GM12878 (cell line): Measurements from ENCODE around the gene NOS1AP. TPM values are rescaled to one million over a fixed set of nuclear protein-coding genes. Genes with fewer than 3 reads are reported as not detected.

Source experiments
- ATAC-seq: fragments of 200-7000 bp; cut with Tn5 transposase; 3 replicates; pipeline ENCODE4 v1.9.1; 2020; ENCODE audit warnings: mild to moderate bottlenecking, moderate library complexity
- BruUV-seq: library from RNA; stranded (reverse); fragments of 400-500 nt; replicated peaks from 2 replicates; lab custom pipeline; 2021; lab: Mats Ljungman, UMichigan
- CTCF ChIA-PET: fragments of 300-600 bp; sonication (Branson Sonifier 250); formaldehyde crosslinking; extraction: SDS; loops from one replicate; lab custom pipeline; 2021; ENCODE audit warnings: inconsistent platforms; lab: Yijun Ruan, JAX
- POLR2A ChIA-PET: fragments of 350-600 bp; formaldehyde crosslinking; extraction: SDS; loops from one replicate; lab custom pipeline; 2021; ENCODE audit warnings: inconsistent platforms; lab: Charles Lee
- RAD21 ChIA-PET: fragments of 300-600 bp; sonication (Branson Sonifier 250); formaldehyde crosslinking; loops from one replicate; lab custom pipeline; 2023; ENCODE audit warnings: antibody characterized with exemption; ENCODE audit not compliant: unreplicated experiment; lab: Charles Lee
- SMC1A ChIA-PET: fragments of 300-600 bp; sonication (Branson Sonifier 250); formaldehyde crosslinking; loops from one replicate; lab custom pipeline; 2023; ENCODE audit not compliant: unreplicated experiment, uncharacterized antibody; lab: Charles Lee
- DNase-seq: peaks from one replicate; pipeline ENCODE4 v3.0.0-alpha.2; 2011; ENCODE audit warnings: low read depth, low spot score
- FAIRE-seq: peaks from 3 replicates; lab custom pipeline; 2011; peaks lifted over from hg19 to GRCh38; lab: Jason Lieb, UNC
- H2AFZ ChIP-seq: 2 replicates; pipeline ENCODE4 v1.6.0; 2011; ENCODE audit warnings: low read depth, low read length, control low read depth; ENCODE audit not compliant: control insufficient read depth
- H3K27ac ChIP-seq: 2 replicates; pipeline ENCODE4 v1.5.1; 2011; ENCODE audit warnings: control low read depth; ENCODE audit not compliant: control insufficient read depth, insufficient read depth
- H3K27me3 ChIP-seq, 2 experiments: replicated peaks in 1 of 2; 2 replicates each; pipeline versions ENCODE4 v1.6.0 to v1.6.1; 2011; ENCODE audit warnings: low read length in 1 of 2; ENCODE audit not compliant: control insufficient read depth in 2 of 2, insufficient read depth in 2 of 2
- H3K36me3 ChIP-seq, 2 experiments: 2 replicates each; pipeline ENCODE4 v1.5.1; 2011; ENCODE audit warnings: low read length in 1 of 2; ENCODE audit not compliant: control insufficient read depth in 2 of 2, insufficient read depth in 2 of 2
- H3K4me1 ChIP-seq: 2 replicates; pipeline ENCODE4 v1.6.1; 2011; ENCODE audit warnings: mild to moderate bottlenecking, low read length, moderate library complexity, mixed read lengths; ENCODE audit not compliant: control insufficient read depth, insufficient read depth
- H3K4me2 ChIP-seq: 2 replicates; pipeline ENCODE4 v1.6.0; 2011; ENCODE audit warnings: control low read depth; ENCODE audit not compliant: control insufficient read depth, insufficient read depth
- H3K4me3 ChIP-seq: fragments of 200-600 bp; sonication (generic); 2 replicates; pipeline ENCODE4 v1.5.1; 2016
- H3K79me2 ChIP-seq: 2 replicates; pipeline ENCODE4 v1.6.0; 2011; ENCODE audit warnings: low read length; ENCODE audit not compliant: control insufficient read depth, insufficient read depth
- H3K9ac ChIP-seq: 2 replicates; pipeline ENCODE4 v1.8.0; 2011; ENCODE audit warnings: low read length, control low read depth, mixed read lengths; ENCODE audit not compliant: control insufficient read depth, insufficient read depth
- H3K9me3 ChIP-seq: replicated peaks from 3 replicates; pipeline ENCODE4 v1.5.1; 2011; ENCODE audit warnings: mild to moderate bottlenecking, low read length; ENCODE audit not compliant: control insufficient read depth, insufficient read depth
- H4K20me1 ChIP-seq: 2 replicates; pipeline ENCODE4 v1.6.0; 2011; ENCODE audit not compliant: control insufficient read depth, insufficient read depth
- BRCA1 ChIP-seq: IDR thresholded peaks from 2 replicates; pipeline ENCODE4 v1.6.1; 2011; ENCODE audit warnings: low read depth, low read length, improper control_type of control experiment
- RELA ChIP-seq: fragments of 450-650 bp; IDR thresholded peaks from 2 replicates; pipeline ENCODE4 v1.8.0; 2014; ENCODE audit warnings: borderline replicate concordance; ENCODE audit not compliant: partially characterized antibody
- STAT1 ChIP-seq: fragments of 450-650 bp; conservative IDR thresholded peaks from 2 replicates; pipeline ENCODE4 v1.6.1; 2014; ENCODE audit warnings: antibody characterized with exemption, mild to moderate bottlenecking
- SUPT20H ChIP-seq: IDR thresholded peaks from 2 replicates; pipeline ENCODE4 v1.6.1; 2011; ENCODE audit warnings: low read depth, mild to moderate bottlenecking, low read length, moderate library complexity, borderline replicate concordance; ENCODE audit not compliant: control insufficient read depth
- WGBS: methylation state at CpG from one replicate; pipeline ENCODE4 v1.1.6; 2016; ENCODE audit warnings: low lambda C conversion rate; ENCODE audit not compliant: insufficient replicate concordance, insufficient coverage; ENCODE audit errors: missing lambda C conversion rate; 5-methylcytosine and 5-hydroxymethylcytosine counted together
- in situ Hi-C: fragments of 300-500 bp; cut with MboI; formaldehyde crosslinking; loops from 9 replicates; pipeline ENCODE4 v1.14.3; 2018; ENCODE audit warnings: mixed read lengths
- intact Hi-C: fragments of 100-400 bp; cut with micrococcal nuclease; formaldehyde crosslinking; loops from one replicate; pipeline ENCODE4 v1.14.2; 2022; ENCODE audit not compliant: unreplicated experiment
- polyA plus RNA-seq, 11 experiments: library from polyadenylated mRNA; depleted of rRNA in 4 of 11; unstranded in 6 of 11; stranded (reverse) in 5 of 11; fragments of >200 nt; fragmentation: Nextera tagmentation in 4 of 11; fragmentation: Illumina TruSeq in 1 of 11; extraction: Ambion mirVana in 4 of 11; extraction: Trizol in 1 of 11; gene quantifications; 1 replicate in 1 of 11; 2 replicates in 10 of 11; pipeline versions ENCODE4 v1.2.1 to v1.2.3, GENCODE V29; 2011 to 2016; ENCODE audit warnings: inconsistent platforms in 2 of 11, missing spikeins in 2 of 11, low read depth in 1 of 11
- total RNA-seq, 4 experiments: library from RNA; depleted of rRNA in 3 of 4; stranded (reverse); fragments of >200 nt in 3 of 4; fragmentation: Illumina TruSeq in 1 of 4; extraction: Trizol in 1 of 4; gene quantifications; 2 replicates each; pipeline versions ENCODE4 v1.2.1 to v1.2.3, GENCODE V29; 2013 to 2021
- TF ChIP-seq, protein P1 (sequence below): IDR thresholded peaks from 2 replicates; pipeline ENCODE4 v1.6.1; 2011; ENCODE audit warnings: borderline replicate concordance, low read depth, mild to moderate bottlenecking, moderate library complexity, low read length; ENCODE audit not compliant: insufficient read depth, poor library complexity, severe bottlenecking
- TF ChIP-seq, protein P2 (sequence below): fragments of 450-650 bp; IDR thresholded peaks from 2 replicates; pipeline ENCODE4 v1.6.1; 2017; ENCODE audit warnings: borderline replicate concordance

NOS1AP gene
- total and polyA plus RNA-seq, 10 of the 15 experiments (the other 5 are each of a cell fraction or from before 2014, with no cell fraction given), result 0.03 to 0.15 TPM; not detected in 8

DNA sequence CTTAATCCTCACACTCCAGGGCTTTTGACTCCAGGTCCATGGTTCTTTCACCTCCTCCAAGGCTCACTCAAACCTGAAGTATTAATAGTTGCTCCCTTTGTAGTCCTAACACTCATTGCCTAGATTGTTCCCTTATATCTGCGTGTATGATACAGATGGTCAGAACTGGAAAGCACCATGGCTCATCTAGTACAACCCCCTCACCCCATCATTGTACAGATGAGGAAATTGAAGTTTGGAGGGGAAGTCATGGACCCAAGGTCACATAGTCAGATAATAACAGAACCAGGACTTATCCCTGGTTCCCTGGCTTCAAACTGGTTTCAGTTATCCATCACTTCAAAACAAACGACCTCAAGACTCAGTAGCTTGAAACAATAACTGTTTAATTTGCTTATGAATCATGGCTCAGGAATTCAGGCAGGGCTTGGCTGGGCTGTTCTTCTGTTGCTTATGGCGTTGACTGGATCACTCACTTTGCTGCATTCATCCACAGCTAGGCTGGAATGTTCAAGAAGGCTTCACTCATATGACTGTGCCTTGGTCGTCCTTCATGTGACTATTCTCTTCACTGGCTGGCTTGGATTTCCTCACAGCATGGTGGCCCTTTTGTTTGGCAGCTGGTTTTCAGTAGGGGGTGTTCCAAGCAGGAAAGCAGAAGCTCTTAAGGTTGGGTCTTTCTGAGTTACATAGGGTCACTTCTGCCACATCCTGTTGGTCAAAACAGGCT is 5.0 kb downstream of the NOS1AP start:
- H3K27ac ChIP-seq, result no peak overlapping the region
- H3K27me3 ChIP-seq, result peaks cover 9 to 11% of the 10 kb centered on the region in 2 experiments; a peak in 3 of 4 replicates
- TF ChIP-seq, protein P1, sequence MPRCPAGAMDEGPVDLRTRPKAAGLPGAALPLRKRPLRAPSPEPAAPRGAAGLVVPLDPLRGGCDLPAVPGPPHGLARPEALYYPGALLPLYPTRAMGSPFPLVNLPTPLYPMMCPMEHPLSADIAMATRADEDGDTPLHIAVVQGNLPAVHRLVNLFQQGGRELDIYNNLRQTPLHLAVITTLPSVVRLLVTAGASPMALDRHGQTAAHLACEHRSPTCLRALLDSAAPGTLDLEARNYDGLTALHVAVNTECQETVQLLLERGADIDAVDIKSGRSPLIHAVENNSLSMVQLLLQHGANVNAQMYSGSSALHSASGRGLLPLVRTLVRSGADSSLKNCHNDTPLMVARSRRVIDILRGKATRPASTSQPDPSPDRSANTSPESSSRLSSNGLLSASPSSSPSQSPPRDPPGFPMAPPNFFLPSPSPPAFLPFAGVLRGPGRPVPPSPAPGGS, result no peak
- TF ChIP-seq RELA, result no peak
- TF ChIP-seq BRCA1, result no peak
- no peak for TF ChIP-seq SUPT20H
- TF ChIP-seq, protein P2, sequence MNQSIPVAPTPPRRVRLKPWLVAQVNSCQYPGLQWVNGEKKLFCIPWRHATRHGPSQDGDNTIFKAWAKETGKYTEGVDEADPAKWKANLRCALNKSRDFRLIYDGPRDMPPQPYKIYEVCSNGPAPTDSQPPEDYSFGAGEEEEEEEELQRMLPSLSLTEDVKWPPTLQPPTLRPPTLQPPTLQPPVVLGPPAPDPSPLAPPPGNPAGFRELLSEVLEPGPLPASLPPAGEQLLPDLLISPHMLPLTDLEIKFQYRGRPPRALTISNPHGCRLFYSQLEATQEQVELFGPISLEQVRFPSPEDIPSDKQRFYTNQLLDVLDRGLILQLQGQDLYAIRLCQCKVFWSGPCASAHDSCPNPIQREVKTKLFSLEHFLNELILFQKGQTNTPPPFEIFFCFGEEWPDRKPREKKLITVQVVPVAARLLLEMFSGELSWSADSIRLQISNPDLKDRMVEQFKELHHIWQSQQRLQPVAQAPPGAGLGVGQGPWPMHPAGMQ, result no peak
- TF ChIP-seq STAT1, result no peak
- H3K4me1 ChIP-seq, result no peaks in the 10 kb centered on the region
- no peaks in the 10 kb centered on the region for H3K79me2 ChIP-seq
- ChIA-PET POLR2A (no interaction called here), RAD21 (no interaction called here), CTCF (no interaction called here), SMC1A (no interaction called here)
- in situ Hi-C loops (no loop called here), intact Hi-C loops (no loop called here)
- no peak overlapping the region for H3K4me2 ChIP-seq
- FAIRE-seq (no peak), ATAC-seq (no peak), DNase-seq (no peak)
- H4K20me1 ChIP-seq, result peaks cover 4% of the 10 kb centered on the region; the same call in 1 of the 2 replicates
- no peak overlapping the region for H3K9ac ChIP-seq
- H3K9me3 ChIP-seq, result no peaks in the 10 kb centered on the region
- 23% methylated on average over 4 of the region's 4 CpGs for WGBS
- H2AFZ ChIP-seq, result no peak overlapping the region
- H3K4me3 ChIP-seq, result no peak overlapping the region
- no TSS peak for BruUV-seq
- H3K36me3 ChIP-seq, result no peaks in the 10 kb centered on the region
